ENCODE results near the gene ALOXE3.

Gene ALOXE3

DNA sequence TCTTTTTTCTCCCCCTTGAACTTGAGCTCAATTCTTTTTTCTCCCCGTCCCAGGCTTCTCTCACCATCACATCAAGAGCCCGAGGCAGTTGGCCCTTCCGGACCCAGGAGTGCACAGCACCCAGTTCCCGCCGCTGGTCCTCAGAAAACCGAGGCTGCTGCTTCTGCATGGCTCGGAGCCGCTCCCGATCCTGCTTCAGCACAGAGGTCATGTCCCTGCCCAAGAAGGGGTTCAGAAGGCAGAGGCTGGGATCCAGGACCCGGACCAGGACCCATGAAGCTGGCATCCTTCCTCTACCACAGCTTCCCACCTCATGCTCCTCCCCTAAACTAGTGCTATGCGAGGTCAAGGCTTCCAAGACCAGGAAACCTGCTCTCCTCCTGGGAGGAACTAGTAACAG is 23.4 kb upstream of the ALOXE3 start:
- no peak for DNase-seq

DNA sequence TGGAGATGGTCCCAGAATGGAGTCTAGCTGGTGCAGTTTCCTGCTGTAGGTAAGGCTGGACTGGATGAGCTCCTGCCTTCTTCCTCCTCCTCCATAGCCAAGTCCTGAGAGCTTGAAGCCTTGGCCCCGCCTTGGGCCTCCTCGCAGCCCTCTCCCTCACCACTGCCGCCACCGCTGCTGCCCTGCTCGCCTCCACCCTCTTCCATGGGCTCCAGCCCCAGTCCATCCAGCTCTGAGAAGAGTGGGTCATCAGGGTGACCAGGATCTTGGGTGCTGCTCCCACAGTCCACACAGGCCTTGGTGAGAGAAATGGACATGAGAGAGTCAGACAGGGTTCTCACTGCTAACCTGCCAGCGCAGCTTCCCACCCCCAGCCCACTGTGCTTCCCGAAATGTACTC is 22.7 kb upstream of the ALOXE3 start:
- no peak for DNase-seq

DNA sequence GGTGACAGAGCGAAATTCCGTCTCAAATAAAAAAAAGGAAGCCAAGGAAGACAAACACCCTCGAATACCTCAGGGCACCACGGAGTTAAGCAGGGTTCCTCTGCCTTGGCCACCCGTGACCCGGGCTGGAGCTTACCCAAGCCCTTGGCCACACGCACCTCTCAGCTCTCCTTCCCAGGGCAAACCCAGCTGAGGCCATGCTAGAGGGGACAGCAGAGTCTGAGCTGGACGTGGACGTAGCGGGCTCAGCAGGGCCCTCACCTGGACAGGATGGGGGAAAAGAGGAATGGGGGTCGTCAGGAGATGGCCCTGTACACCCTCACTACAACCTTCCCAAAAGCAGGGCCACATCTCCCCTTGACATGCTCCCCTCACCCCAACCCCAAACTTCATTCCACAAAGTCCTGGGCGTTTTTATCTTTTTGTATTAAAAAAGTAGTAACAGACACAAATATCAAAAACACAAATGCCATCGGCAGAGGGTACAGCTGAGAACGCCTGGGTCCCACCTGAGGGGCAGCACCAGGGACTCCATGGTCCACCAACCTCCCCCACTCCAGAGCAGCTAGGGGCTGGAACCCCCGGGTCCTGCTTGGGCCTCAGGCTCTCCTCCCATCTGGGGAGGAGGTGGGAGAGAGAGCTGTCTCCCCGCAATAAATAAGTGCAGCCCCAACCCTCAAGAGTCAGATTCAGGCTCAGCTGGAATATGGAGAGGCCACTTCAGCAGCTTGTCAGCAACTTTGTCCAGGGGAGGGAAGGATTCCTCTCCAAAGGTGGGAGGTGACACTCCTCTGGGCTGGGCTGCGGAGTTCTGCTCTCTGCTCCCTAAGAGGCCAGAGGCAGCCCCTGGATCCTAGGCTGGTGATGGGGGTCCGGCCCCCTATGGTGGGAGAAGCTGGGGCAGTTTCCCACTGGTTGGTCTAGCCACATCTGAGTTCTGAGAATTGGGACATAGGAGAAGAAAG is 22.0 kb upstream of the ALOXE3 start:
- DNase-seq = no peak

DNA sequence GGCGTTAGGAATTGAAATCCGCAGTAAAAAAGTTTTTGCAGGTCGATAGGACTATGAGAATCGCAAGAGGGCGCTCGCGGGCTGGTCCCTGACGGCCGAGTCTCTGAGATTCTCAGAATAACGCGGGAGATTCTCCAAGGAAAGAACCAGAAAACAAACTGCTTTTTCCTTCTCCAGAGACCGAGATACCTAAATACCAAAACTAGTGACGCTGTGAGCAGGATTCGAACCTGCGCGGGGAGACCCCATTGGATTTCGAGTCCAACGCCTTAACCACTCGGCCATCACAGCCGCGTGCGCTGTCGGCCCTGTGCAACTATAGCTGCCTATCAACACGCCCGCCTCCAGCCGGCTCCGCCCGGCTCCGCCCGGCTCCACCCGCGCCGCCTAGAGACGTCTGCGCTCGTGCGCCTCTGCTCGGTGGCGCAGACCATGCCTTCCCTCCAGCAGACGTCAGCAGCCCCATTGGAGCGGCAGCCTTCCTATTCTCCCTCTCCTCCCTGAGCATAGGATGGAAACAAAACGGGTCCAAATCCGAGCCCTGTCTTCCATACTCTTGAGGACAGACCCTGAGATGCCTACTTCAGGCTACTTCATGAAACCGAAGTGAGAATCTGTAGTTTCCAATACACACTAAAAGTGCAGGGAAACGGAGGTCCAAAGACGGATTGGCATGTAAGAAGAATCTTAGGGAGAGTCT is 20.5 kb upstream of the ALOXE3 start:
- peak; percentile 92 for DNase-seq

DNA sequence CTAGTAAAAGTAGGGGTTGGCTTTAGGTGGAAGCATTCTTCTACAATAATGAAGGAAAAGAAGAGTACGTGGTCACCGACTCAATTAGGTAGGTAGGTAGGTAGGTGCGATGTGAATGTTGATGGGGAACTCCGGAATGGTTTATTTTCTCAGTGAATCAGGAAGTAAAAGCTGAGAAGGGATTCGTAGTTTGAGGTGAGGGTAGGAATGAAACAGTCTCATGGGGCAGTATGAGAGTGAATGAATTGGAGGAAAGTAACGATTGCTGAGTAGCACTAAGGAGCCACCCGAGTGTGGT is 20.0 kb upstream of the ALOXE3 start:
- no peak for DNase-seq

DNA sequence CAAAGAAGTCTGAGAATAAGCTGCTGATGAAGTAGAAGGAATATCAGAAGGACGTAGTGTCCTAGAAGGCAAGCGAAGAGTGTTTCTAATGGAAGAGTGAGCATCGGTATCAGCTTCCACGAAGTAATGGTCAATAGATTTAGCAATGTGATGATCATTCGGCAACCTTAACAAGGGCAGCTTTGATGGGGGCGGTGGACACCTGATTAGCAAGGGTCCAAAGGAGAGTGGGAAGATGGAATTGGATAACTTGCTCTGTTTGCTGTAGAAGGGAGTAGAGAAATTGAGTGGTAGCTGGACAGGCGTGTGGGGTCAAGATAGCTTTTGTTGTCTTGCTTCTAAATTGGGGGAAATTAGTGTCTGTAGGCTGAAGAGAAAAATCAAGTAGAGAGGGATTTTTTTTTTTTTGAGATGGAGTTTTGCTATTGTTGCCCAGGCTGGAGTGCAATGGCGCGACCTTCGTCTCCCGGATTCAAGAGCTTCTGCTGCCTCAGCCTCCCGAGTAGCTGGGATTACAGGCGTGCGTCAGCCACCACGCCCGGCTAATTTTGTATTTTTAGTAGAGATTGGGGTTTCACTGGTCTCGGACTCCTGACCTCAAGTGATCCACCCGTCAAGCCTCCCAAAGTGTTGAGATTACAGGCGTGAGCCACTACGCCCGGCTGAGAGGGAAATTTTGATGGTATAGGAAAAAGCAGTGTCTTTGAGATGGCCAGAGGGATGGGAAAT is 19.5 kb upstream of the ALOXE3 start:
- DNase-seq = no peak

DNA sequence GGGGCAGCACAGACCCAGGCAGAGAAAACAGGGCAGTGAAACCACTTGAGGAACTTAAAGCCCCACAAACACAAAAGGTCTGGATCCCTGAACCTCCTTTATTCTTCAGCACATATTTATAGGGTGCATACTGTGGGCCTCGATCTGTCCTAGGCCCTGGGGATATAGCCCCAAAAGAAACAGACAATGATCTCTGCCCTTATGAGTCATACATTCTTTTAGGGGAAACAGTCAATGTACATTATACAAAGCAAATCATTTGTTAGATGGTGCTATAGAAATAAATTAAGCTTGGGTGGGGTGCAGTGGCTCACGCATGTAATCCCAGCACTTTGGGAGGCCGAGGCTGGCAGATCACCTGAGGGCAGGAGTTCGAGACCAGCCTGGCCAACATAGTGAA is 15.6 kb upstream of the ALOXE3 start:
- no peak for DNase-seq

DNA sequence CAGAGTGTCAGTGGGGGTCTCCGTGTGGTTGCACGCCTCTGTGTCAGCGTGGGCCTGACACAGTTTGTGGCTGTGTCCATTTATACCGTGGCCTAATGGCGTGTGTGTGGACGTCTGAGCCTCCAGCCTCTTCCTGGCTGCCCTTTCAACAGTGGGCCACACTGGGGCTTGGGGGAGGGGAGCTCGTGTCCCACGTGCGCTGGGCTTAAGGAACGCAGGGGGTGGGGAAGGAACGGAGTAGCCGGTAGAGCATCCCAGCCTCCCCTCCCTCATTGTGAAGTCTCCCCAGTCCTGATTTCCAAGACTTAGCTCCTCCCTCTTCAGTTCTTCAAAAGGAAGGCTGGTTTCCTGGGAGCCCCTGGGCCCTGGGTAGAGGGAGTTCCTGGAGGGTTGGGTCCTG is 15.1 kb upstream of the ALOXE3 start:
- no peak for DNase-seq

DNA sequence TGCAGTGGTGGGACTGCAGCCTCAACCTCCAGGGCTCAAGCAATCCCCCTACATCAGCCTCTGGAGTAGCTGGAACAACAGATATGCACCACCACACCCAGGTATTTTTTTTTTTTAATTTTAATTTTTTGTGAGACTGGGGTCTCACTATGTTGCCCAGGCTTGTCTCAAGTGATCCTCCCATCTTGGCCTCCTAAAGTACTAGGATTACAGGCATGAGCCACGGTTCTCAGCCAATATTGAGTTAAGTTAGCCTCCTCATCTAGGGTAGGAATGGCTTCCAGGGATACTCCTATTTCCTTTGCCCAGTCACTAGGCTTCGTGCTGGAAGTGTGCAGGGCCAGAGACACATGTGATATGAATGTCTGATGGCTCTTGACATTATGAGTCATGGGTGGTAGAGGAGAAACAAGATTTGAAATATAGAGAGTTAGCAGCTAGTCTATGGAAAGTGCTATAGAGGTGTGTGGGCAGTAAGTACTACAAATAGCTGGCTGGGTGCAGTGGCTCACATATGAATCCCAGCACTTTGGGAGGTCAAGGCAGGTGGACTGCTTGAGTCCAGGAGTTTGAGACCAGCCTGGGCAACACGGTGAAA is 13.6 kb upstream of the ALOXE3 start:
- no peak for DNase-seq

DNA sequence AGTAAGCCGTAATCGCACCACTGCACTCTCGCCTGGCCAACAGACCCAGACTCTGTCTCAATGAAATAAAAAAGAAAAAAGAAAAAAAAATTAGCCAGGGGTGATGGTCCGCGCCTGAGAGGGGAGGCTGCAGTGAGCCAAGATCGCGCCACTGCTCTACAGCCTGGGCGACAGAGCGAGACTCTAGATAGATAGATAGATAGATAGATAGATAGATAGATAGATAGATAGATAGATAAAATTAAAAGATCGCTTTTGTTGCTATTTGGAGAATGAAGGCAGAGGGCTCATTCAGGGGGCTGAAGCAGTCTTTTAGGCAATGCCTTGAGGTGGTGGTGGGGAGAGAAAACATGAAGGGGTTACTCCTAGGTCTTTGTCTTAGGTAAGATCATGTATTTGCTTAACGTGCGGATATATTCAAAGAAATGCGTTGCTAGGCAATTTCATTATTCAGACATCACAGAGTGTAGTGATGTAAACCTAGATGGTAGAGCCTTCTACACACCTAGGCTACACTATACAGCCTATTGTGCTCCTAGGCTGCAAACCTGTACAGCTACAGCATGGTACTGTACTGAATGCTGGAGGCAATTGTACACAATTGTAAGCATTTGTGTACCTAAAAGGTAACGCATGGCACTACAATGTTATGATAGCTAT is 9.9 kb upstream of the ALOXE3 start:
- no peak for DNase-seq

DNA sequence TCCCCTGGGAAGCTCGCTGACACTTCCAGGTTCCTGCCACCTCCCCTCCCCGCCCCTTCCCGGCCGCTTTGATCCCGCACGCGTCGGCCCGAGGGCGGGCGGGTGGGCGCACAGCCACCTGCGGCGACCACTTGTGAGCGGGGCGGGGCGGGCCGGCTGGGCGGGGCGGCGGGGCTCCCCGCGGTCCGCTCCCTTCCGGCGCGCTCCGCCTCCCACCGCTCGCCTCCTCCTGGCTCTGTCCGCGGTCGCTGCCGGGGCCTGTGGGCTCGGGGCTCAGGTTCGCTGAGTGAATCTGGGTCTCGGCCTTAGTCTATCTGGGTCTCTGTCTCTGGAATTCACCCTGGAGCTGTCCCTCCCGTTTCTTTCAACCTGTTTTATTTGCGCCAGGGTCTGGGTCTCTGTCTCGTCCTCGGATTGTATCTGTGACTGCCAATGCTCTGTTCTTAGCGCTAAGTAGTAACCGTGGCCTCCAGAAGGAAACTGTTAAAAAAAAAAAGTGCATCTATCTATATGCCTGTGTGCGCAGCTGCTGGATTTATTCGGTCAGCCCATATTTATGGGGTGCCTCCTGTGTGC is 8.3 kb upstream of the ALOXE3 start:
- peak; percentile 24 for DNase-seq

DNA sequence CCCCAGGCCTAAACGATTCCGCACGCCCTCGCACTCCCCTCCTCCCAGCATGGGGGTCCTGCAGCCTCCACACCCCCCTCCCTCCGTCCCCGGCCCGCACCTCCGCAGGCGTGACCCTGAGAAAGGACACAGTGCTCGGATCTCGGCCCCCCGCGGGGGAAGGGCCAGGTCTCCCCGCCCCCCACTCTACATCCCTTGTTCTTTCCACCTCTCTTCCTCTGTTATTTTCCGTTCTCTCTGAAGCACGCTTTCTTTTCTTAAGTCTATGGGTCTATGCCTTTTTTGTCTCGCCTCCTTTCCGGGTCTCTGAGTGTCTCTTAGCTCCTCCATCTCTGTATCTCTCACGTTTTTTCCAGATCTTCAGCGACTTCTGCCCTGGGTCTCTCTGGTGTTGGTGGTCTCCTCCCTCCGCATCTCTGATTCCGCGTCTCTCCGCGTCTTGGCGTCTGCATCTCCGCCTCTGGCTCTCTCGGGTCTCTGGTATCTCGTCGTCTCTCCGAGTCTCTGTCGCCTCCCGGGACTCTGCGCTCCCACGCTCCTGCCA is 7.7 kb upstream of the ALOXE3 start:
- DNase-seq = no peak

DNA sequence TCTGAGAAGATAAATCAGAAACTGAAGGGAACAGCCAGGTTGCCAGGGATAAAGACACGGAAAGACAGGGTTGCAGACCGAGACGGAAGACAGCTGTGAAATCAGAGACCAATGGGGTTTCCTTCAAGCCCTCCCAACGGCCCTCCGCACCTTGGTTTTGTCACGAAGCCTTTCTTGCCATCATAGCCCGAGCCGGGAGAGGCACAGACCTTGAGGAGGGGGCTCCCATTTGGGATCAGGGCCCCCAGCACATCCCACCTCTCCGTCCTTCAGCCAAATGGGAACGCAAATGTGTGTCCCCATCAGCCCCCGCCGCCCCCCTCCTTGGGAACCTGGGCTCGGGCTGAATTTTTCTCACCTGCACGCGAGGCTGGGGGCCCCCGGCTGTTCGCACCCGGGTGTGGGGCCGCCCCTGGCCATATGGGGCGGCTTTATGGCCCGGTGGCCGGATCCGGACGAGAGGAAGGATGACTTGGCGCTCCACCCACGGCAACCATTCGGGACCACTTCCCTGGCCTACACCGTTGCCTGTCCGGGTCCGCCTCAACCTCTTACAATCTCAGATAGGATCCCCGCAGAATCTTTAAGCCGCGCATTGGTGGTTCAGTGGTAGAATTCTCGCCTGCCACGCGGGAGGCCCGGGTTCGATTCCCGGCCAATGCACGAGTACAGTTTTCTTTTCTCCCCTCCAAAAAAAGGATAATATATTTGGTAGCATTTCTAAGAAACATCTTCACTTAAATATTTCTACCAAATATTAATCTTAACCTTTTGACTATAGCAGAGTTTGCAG is 7.0 kb upstream of the ALOXE3 start:
- DNase-seq = peak; percentile 73

DNA sequence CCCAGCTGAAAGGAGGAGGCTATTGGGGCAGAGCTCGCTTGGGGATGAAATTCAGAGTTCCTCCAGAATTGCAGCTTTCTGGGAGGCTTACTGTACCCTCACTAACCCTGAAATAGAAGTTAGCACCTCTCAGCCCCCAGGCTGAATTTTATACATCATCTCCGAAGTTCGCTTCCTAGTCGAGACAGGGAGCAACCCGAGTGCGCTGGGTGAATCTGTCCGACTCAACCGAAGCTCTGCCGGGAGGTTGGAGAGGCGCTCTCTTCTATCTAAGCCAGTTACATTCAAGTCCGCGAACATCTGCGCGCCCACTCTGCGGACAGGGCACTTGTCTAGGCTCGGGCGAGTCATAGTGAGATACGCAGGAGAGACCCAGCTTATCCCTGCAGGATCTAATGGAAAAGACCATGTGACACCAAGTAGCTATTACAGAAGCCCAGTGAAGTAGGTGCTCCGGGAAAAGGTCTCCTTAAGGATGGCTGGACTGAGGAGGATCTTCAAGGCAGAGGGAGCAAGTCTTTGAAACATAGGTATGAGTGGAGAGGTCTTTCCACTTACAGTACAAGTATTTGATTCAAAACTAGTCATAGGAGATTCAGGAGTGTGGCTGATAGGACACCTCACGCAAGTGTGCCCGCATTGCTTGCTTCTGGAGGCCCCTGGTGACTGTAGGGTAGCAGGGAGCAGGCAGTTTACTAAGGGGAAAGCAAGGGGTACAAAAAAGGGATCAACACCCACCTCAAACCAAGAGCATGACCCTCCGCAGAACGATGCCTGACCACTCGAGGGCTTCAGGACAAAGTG is 6.2 kb upstream of the ALOXE3 start:
- DNase-seq = no peak

DNA sequence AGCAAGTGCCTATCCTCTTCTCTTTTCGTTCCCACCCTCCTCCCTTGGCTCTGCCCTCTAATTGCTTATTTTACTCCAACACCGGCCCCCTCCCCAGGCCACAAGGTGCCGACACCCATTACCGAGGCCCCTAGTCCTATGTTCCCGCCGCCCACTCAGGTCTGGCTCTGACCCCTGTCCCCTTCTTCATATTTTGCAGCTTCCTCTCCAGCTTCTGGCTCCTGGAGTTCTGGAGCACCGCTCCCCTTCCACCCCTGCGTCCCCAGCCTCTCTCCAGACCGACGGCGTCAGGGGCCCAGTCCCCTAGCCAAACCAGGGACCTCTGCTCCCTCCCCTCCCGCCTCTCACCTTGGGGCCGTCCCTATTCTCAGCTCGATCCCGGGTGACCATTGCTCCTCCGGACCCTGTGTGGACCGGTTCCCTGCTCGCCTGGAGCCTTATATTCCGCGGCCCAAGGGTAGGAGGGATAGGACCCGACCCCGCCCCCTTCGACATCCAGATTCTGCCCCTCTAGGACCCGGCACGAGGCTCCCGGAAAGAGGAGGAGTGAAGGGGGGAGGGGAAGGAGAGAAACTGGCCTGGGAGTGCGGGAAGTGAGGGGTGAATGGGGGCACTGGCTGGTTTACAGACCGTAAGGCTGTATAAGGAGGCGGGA is 5.5 kb upstream of the ALOXE3 start, which contains the start of gene HES7:
Gene HES7 (minus strand): TSS at position 412 of the 655 bp plus-strand sequence. CDS start 22 bp downstream, at position 390.
- no peak for DNase-seq

DNA sequence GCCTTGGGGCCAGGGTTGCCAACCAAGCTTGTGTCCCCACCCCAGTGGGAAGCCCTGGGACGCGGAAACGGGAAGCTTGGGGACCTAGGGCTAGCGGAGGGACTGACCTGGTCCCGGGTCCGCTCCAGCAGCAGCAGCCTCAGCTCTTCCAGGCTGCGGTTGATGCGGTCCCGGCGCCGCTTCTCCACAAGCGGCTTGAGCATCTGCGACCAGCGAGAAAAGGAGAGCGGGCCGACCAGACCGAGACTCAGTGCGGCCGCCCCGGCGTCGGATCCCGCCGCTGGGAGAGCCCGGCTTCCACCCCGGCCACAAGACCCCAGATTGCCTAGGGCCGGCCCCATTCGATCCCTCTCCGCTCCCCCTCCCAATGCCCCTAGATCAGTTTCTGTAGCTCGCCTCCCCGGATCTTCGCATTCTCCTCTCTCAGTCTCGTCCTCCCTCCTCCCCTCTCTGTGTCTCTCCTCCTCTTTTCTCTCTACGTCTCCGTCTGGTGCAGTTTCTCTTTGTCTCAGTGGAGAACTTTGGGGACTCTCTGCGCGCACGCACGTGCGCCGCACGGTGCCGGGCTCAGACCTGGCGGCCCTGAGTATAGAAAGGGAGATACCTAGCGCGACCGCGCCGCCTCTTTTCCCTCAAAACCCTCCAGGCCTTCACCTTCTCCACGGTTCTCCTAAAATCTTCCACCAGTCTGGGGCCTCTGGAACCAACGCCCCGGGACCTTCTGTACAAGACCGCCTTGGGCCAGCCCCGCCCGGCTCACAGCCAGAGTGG is 4.8 kb upstream of the ALOXE3 start:
- no peak for DNase-seq

DNA sequence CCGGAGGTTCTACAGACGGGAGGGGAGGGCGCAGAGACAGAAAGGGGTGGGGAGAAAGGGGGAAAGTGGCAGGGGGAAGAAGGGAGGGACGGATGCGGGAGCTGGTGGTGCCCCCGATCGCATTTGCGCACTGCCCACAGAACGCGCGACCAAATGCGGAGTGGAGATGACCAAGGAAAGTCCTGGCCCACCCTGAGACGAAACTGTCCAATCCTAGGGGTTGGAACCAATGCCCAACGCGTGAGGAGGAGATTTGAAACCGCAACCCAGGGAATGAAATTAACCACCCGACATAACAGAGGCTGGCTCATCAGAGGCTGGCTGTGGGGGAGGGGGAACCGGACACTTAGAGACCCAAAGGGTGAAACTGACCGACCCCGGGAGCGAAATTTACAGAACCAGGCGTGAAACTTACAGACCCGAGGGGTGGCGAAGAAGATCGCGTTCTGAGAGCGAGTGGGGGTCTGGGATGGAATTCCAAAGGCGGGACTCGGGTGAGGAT is 4.2 kb upstream of the ALOXE3 start:
- DNase-seq = no peak

DNA sequence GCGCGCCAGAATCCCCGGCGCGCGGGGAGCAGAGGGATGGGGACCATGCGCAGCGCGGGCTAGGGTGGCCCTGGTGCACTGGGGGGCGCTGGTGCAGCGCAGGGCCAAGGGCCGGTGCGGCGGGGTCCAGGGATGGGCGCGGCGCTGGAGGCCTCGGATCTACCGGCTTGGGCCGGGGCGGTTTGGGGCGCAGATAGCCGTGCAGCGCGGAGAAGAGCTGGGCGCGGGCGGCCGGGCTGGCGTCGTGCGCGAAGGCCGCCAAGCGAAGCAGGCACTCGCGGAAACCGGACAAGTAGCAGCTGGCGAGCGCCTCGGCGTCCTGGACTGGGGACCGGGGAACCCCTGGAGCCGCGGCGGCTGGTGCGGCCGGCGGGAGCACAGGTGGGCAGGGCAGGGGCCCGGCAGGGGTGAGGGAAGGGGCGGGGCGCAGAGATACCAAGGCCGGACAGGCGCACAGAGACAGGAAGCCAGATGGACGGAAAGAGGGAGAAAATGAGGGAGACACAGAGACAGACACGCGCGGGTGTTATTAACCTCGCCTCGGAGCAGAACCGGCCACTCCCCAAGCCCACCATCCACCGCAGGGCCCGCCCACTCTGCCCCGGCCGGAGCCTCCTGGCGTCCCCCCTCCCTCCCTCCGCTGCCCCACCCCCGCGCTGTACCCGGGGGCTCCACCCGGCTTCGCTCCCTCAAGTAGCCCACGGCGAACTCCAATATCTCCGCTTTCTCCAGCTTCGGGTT is 3.5 kb upstream of the ALOXE3 start:
- no peak for DNase-seq
